MM.1S (cell line): ENCODE measurements around the gene P4HTM.

Source experiments
- CTCF ChIP-seq: fragments of 300-600 bp; sonication (generic); IDR thresholded peaks from 2 replicates; pipeline ENCODE4 v1.5.1; 2016; ENCODE audit warnings: antibody characterized with exemption, low read length, mixed read lengths
- EZH2 ChIP-seq: fragments of 300-600 bp; sonication (generic); optimal IDR thresholded peaks from 2 replicates; pipeline ENCODE3; 2017; ENCODE audit warnings: low read depth, mild to moderate bottlenecking, antibody characterized with exemption, low read length, mixed read lengths
- EZH2phosphoT487 ChIP-seq: fragments of 300-600 bp; sonication (generic); IDR thresholded peaks from 2 replicates; pipeline ENCODE4 v1.6.1; 2018; ENCODE audit warnings: antibody characterized with exemption, low read length

DNA sequence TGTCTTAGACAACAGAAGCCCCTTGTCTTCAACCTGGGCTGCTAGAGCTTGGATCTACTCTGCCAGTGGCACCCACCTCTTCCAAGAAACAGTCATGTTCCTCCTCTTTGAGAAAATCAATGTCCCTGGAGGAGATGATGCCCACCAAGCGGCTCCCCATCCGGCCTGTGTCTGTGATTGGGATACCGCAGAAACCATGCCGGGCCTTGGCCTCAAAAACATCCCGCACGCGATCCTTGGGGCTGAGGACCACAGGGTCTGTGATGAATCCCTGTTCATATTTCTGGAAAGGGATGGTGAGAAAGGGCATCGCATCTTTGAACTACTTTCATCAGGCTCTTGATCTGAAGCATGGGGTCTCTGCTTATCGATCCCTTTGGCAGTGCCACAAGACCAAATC is 37.6 kb downstream of the P4HTM start:
- no peak for TF ChIP-seq CTCF
- no peak for TF ChIP-seq EZH2
- TF ChIP-seq EZH2phosphoT487 = no peak
